C4-2B (cell line): Measurements from ENCODE around the gene OR2T6.

Experiments
- H3K27ac ChIP-seq: fragments of 450-650 bp; 2 replicates; pipeline ENCODE4 v1.5.1; 2017
- CTCF ChIP-seq: fragments of 450-650 bp; conservative IDR thresholded peaks from 2 replicates; pipeline ENCODE4 v1.5.1; 2017; ENCODE audit warnings: mild to moderate bottlenecking
- ZFX ChIP-seq: fragments of 450-650 bp; IDR thresholded peaks from 2 replicates; pipeline ENCODE4 v1.6.1; 2017

Gene OR2T6

GRCh38 chr1:248375446-248375845, at the start of gene OR2T6:
TSS of gene OR2T6 (plus strand) at chr1:248375746. CDS start at chr1:248387609, 11,863 bp downstream.
- no peak within 1 kb of the TSS for H3K27ac ChIP-seq
- TF ChIP-seq ZFX (no peak), CTCF (no peak)

GRCh38 chr1:248343451-248343850, 32.1 kb upstream of the OR2T6 start:
- TF ChIP-seq CTCF = no peak
- no peak for TF ChIP-seq ZFX

GRCh38 chr1:248348475-248348874, 27.1 kb upstream of the OR2T6 start, which contains the start of gene OR14C36:
TSS of gene OR14C36 (plus strand) at chr1:248348775. CDS start at chr1:248348775, 0 bp downstream.
- TF ChIP-seq CTCF (no peak), ZFX (no peak)
- no peak within 1 kb of the TSS for H3K27ac ChIP-seq

More at GRCh38 chr1:248343451-248343850, 32.1 kb upstream of the OR2T6 start:
- H3K27ac ChIP-seq = no peak overlapping the region

GRCh38 chr1:248359415-248359814, 16.1 kb upstream of the OR2T6 start:
- no peak overlapping the region for H3K27ac ChIP-seq
- no peak for TF ChIP-seq CTCF
- TF ChIP-seq ZFX = no peak

- H3K27ac ChIP-seq = no peak within 1 kb of the TSS
- TF ChIP-seq CTCF (no peak), ZFX (no peak)
These were observed 14.3 kb upstream of the OR2T6 start, which contains the start of gene OR2T4 for GRCh38 chr1:248361121-248361715. TSS of gene OR2T4 (plus strand) at chr1:248361665. CDS start at chr1:248361665, 0 bp downstream.

GRCh38 chr1:248366609-248367008, 8.9 kb upstream of the OR2T6 start:
- no peak overlapping the region for H3K27ac ChIP-seq
- TF ChIP-seq ZFX (no peak), CTCF (no peak)

GRCh38 chr1:248372394-248372793, 3.2 kb upstream of the OR2T6 start:
- no peak overlapping the region for H3K27ac ChIP-seq
- TF ChIP-seq CTCF (no peak), ZFX (no peak)
